Adrenal gland (tissue), 12 donors: ENCODE data around the gene KCNK17. TPM values are rescaled to one million over a fixed set of nuclear protein-coding genes. Genes with fewer than 3 reads are reported as not detected.

Source experiments
- DNase-seq, 7 donors: peaks; one replicate each; pipeline ENCODE4 v3.0.0-alpha.2; 2019 to 2020
- H3K27ac ChIP-seq, 5 donors: fragments of 200-600 bp; sonication (generic) in 4 of 5; 1 replicate in 3 of 5; 2 replicates in 2 of 5; pipeline versions ENCODE4 v1.5.1 to v1.8.0; 2016 to 2020; ENCODE audit warnings: mild to moderate bottlenecking in 1 of 5
- H3K27me3 ChIP-seq: fragments of 200-600 bp; 2 replicates; pipeline ENCODE4 v1.8.0; 2021
- H3K36me3 ChIP-seq, 2 donors: fragments of 200-600 bp; replicated peaks in 1 of 2; 1 replicate in 1 of 2; 2 replicates in 1 of 2; pipeline versions ENCODE4 v1.5.1 to v1.8.0; 2018 to 2022
- H3K4me1 ChIP-seq, 2 donors: fragments of 200-600 bp; replicated peaks in 1 of 2; 1 replicate in 1 of 2; 2 replicates in 1 of 2; pipeline versions ENCODE4 v1.5.1 to v1.8.0; 2018 to 2021
- H3K4me3 ChIP-seq, 4 donors: fragments of 200-600 bp; sonication (generic) in 3 of 4; one replicate each; pipeline ENCODE4 v1.5.1; 2016 to 2018
- H3K9me3 ChIP-seq, 3 donors: fragments of 200-600 bp; sonication (generic) in 1 of 3; replicated peaks in 1 of 3; 1 replicate in 2 of 3; 2 replicates in 1 of 3; pipeline versions ENCODE4 v1.5.1 to v1.8.0; 2016 to 2021
- CTCF ChIP-seq, 6 experiments: fragments of 450-650 bp in 4 of 6; fragments of 200-600 bp in 2 of 6; sonication (generic) in 1 of 6; IDR thresholded peaks; 1 replicate in 5 of 6; 2 replicates in 1 of 6; pipeline versions ENCODE4 v1.5.1 to v1.8.0; 2016 to 2021; ENCODE audit warnings: antibody characterized with exemption in 6 of 6, mild to moderate bottlenecking in 2 of 6, moderate library complexity in 1 of 6
- POLR2A ChIP-seq, 2 donors: fragments of 450-650 bp; IDR thresholded peaks; one replicate each; pipeline ENCODE4 v1.6.1; 2017; ENCODE audit warnings: antibody characterized with exemption in 2 of 2, mild to moderate bottlenecking in 2 of 2, moderate library complexity in 1 of 2
- WGBS, 4 donors: extraction: QIAGEN DNeasy Blood & Tissue Kit in 2 of 4; methylation state at CpG; one replicate each; pipeline versions ENCODE4 v1.1.5 to v1.1.7; 2013 to 2017; 5-methylcytosine and 5-hydroxymethylcytosine counted together
- intact Hi-C, 2 donors: fragments of 100-400 bp; cut with DNase I; formaldehyde crosslinking; loops; one replicate each; pipeline versions ENCODE4 v1.14.1 to v1.15.0; 2022 to 2023
- polyA plus RNA-seq, 3 donors: library from polyadenylated mRNA; stranded (reverse); fragments of 200-250 nt in 2 of 3; fragments of 350-450 nt in 1 of 3; fragmentation: Illumina TruSeq in 1 of 3; extraction: RNeasy Lipid Tissue Mini Kit (QIAGEN cat#74804) in 1 of 3; gene quantifications; one replicate each; pipeline ENCODE4 v1.2.3, GENCODE V29; 2013 to 2014
- total RNA-seq, 9 donors: library from RNA; depleted of rRNA in 4 of 9; stranded (reverse); fragments of >200 nt in 4 of 9; fragments of 120-200 nt in 1 of 9; fragmentation: NEBNext Ultra II Directional in 1 of 9; extraction: Animal tissue kit (Norgen Biotek cat#: 25700) in 1 of 9; gene quantifications; one replicate each; pipeline versions ENCODE4 v1.1.0 to v1.2.4, GENCODE V29; 2013 to 2023
- donor health status: healthy with polysubstance abuse.
- donor health status: Bipolar disorder and iron deficiency.
- donor health status: DM: yes; HTN: yes; CAD: no.
- donor health status: DM: no; HTN: no; CAD: no.
- donor health status: DM: no; HTN: no; CAD: no.
- donor health status: DM: yes; HTN: yes; CAD: no.

KCNK17 gene
- total and polyA plus RNA-seq, 12 donors: 0.10 to 0.36 (median 0.14) TPM; not detected in 8

- WGBS, 4 donors: 58 to 77% (median 67%) methylated on average over 3 to 4 of the region's 4 CpGs; no CpG with 5 or more reads in 1 of the 4 donors
- intact Hi-C loops: loop anchor here in 1 of 2 donors (10.0 kb wide), 1 partner anchor 316 kb away; no protein-coding TSS in a partner anchor
- Histone ChIP-seq H3K9me3 (no peaks in the 10 kb centered on the region), H3K4me1 (peaks cover 0 to 7% of the 10 kb centered on the region in 2 donors), H3K36me3 (no peaks in the 10 kb centered on the region), H3K27me3 (peaks cover 29% of the 10 kb centered on the region), H3K4me3 (no peak overlapping the region), H3K27ac (no peak overlapping the region)
- TF ChIP-seq CTCF (IDR thresholded peaks at IDR 0.05) (no peak), POLR2A (IDR thresholded peaks at IDR 0.05) (no peak)
- no peak for DNase-seq
These were observed 3.7 kb downstream of the KCNK17 start for GRCh38 chr6:39310542-39310941.

- peaks cover 29% of the 10 kb centered on the region for H3K27me3 ChIP-seq
These were observed 4.2 kb downstream of the KCNK17 start for GRCh38 chr6:39309942-39310531.

DNA sequence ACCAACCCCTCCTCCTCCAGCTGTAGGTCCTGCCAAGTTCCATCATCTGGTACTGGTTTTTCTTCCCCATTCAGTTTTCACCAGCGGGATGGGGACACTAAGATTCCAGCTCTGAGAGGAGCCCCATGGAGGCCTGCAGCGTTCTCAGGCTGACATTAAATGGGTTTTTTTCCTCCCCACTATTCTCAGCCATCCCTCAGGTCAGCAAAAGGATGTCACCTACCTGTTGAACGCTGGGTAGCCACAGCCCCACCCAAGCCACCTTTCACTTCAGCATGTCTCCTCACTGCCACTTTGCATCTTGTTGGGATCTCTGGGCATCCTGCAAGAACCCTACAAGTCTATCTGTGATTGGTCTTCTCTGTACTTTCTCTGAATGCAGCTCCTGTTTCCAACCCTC lies 6.8 kb downstream of the KCNK17 start:
- Histone ChIP-seq H3K4me1 (no peaks in the 10 kb centered on the region), H3K4me3 (no peak overlapping the region), H3K36me3 (no peaks in the 10 kb centered on the region), H3K27ac (no peak overlapping the region), H3K27me3 (peaks cover 8% of the 10 kb centered on the region), H3K9me3 (no peaks in the 10 kb centered on the region)
- intact Hi-C loops: loop anchor here (5.0 to 10.0 kb wide), 3 partner anchors 333 to 435 kb away; no protein-coding TSS in a partner anchor
- TF ChIP-seq POLR2A (IDR thresholded peaks at IDR 0.05) (no peak), CTCF (IDR thresholded peaks at IDR 0.05) (no peak)
- 72 to 89% (median 84%) methylated on average over 3 of the region's 3 CpGs for WGBS, 4 donors
- DNase-seq: no peak

More at GRCh38 chr6:39309942-39310531, 4.2 kb downstream of the KCNK17 start:
- 36 to 44% (median 40%) methylated on average over 5 to 7 of the region's 7 CpGs for WGBS, 4 donors
- Histone ChIP-seq H3K9me3 (no peaks in the 10 kb centered on the region), H3K4me1 (peaks cover 0 to 7% of the 10 kb centered on the region in 2 donors), H3K27ac (no peak overlapping the region), H3K36me3 (no peaks in the 10 kb centered on the region), H3K4me3 (no peak overlapping the region)
- intact Hi-C loops: loop anchor here (5.0 to 10.0 kb wide), 4 partner anchors 315 to 438 kb away; no protein-coding TSS in a partner anchor
- TF ChIP-seq POLR2A (IDR thresholded peaks at IDR 0.05) (no peak), CTCF (IDR thresholded peaks at IDR 0.05) (peak; percentile 83 to 93 (median 90))
- DNase-seq: peak; percentile 73 to 85 (median 79)

- intact Hi-C loops: loop anchor here (2.0 to 10.0 kb wide), 4 partner anchors 138 to 433 kb away; no protein-coding TSS in a partner anchor
- TF ChIP-seq POLR2A (IDR thresholded peaks at IDR 0.05) (no peak), CTCF (IDR thresholded peaks at IDR 0.05) (no peak)
These were observed 9.3 kb downstream of the KCNK17 start for GRCh38 chr6:39304951-39305350.

More at GRCh38 chr6:39304951-39305350, 9.3 kb downstream of the KCNK17 start:
- no peaks in the 10 kb centered on the region for H3K9me3 ChIP-seq
- no peak overlapping the region for H3K4me3 ChIP-seq
- no peaks in the 10 kb centered on the region for H3K4me1 ChIP-seq
- no peak for DNase-seq
- H3K36me3 ChIP-seq: no peaks in the 10 kb centered on the region
- no peaks in the 10 kb centered on the region for H3K27me3 ChIP-seq
- H3K27ac ChIP-seq: no peak overlapping the region
